GM12892 (cell line): ENCODE results near the gene CABLES1.

ENCODE experiments used
- POLR2A ChIP-seq: IDR thresholded peaks from 2 replicates; pipeline ENCODE4 v1.6.1; 2011; ENCODE audit warnings: low read depth, low read length, control low read depth
- POLR2AphosphoS5 ChIP-seq: IDR thresholded peaks from 2 replicates; pipeline ENCODE4 v1.6.1; 2011; ENCODE audit warnings: low read depth, low read length, control low read depth
- TAF1 ChIP-seq: IDR thresholded peaks from 2 replicates; pipeline ENCODE4 v1.6.1; 2011; ENCODE audit warnings: low read depth, mild to moderate bottlenecking, control low read depth, low read length, borderline replicate concordance

- TF ChIP-seq POLR2A (no peak), POLR2AphosphoS5 (no peak), TAF1 (no peak)
These were observed 102.4 kb downstream of the CABLES1 start for GRCh38 chr18:23237524-23238151.
